Erythroblast (primary cell): Measurements from ENCODE around the gene TBC1D24.

Experiments used
- GATA1 ChIP-seq: IDR thresholded peaks from 2 replicates; pipeline ENCODE4 v1.6.1; 2011; ENCODE audit warnings: low read depth, mild to moderate bottlenecking, control low read depth, low read length, moderate library complexity
- POLR2A ChIP-seq: IDR thresholded peaks from 2 replicates; pipeline ENCODE4 v1.6.1; 2011; ENCODE audit warnings: mild to moderate bottlenecking, low read length

DNA sequence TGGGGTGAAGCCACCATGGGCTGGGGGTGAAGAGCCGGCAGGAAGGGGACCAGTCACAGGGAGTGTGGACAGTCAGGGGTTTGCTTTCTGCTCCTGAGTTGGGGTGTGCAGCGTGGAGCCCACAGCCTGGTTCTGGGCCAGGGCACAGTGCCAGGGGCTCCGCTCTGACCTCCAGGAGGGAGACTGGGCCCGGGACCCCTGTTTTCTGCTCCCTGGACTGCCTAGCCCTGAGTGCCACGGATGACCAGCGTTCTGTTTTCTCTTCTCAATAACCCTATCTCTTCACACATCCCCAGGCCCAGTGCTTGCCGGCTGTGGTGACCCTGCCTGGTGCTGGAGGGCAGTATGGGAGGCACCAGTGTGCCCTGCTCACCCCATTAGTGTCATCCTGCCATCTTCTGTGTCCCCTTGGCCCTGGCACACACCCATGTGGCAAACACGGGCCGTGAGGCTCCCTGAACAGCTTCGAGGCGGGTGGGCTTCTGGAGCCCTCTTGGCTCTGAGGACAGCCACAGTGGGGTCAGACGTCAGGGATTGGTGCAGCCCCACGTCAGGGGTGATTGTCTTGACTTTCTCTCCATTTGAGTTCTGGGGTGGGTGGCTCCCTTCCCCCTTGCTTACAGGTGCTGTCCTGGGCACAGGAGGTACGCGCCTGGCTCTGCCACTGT, 55.2 kb downstream of the TBC1D24 start:
- TF ChIP-seq POLR2A (no peak), GATA1 (no peak)
